ENCODE data around the gene NR6A1.

NR6A1 gene

GRCh38 chr9:124511891-124512805 lies 259.0 kb downstream of the NR6A1 start:
- in situ Hi-C loops (cut with MboI; ENCODE audit: low sequenced_read_pairs) = no loop called here

- in situ Hi-C loops (cut with MboI; ENCODE audit: low sequenced_read_pairs) = no loop called here
Observed at GRCh38 chr9:124511426-124511840, 259.7 kb downstream of the NR6A1 start.

DNA sequence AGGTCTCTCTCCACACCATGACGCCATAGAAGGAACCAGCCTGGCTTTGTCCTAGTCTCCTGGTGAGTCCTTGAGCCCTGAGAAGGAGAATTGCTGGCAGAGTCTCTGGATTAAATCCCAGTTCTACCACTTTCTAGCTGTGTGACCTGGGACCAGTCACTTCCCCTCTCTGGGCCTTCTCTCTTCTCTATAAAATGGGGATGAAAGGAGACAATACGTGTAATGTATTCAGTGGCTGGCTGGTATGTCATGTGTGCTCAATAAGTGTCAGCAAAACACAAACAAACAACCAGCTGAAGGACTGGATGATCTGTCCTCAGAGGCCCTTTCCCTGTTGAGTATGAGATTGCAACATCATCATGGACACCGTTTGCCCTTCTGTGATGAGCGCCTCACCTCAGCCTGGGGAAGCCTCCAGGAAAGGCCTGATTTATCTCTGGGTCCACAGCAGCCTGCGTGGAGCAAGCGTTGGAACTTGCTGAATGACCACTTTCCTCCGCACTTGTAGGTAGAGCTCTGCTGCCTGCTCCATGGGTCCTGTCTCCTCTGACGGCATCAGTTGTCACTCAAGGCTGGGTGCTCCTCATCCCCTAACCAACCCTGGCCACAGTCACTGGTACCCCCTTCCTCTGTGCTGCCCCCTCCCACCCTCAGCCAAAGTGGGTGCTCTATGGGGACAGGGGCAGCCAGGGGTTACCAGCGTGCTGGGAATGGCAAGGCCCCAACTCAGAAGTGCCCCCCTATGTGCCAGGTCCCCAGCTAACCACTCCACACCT lies 260.3 kb downstream of the NR6A1 start:
- in situ Hi-C loops (cut with MboI; ENCODE audit: low sequenced_read_pairs) = no loop called here

GRCh38 chr9:124507880-124508423 lies 263.2 kb downstream of the NR6A1 start:
- in situ Hi-C loops (cut with MboI; ENCODE audit: low sequenced_read_pairs) = no loop called here

- in situ Hi-C loops (cut with MboI; ENCODE audit: low sequenced_read_pairs) = no loop called here
Observed at GRCh38 chr9:124506931-124507879, 263.9 kb downstream of the NR6A1 start, which contains the start of gene NR5A1. Gene NR5A1 (minus strand): TSS chr9:124507399. CDS start chr9:124503395, 4,004 bp downstream.

DNA sequence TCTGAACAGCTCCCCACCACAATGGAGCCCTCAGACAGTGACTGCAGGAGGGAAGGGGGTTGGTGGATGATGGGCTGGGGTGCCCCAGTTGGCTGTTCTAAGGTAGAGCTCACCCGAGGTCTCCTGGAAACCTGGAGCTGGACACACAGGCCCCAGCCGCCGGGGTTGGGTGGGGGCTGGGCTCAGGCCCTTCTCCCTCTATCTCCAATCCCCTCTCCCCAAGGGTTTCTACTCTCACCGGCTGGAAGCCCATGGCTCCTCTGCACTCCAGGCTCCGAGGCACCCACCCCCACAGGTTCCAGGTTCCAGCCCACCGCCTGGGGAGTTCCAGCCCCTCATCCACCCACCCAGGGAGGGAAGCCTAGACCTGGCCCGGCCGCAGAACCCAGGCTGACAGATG lies 264.7 kb downstream of the NR6A1 start:
- in situ Hi-C loops (cut with MboI; ENCODE audit: low sequenced_read_pairs) = no loop called here

GRCh38 chr9:124505901-124506346 lies 265.2 kb downstream of the NR6A1 start:
- in situ Hi-C loops (cut with MboI; ENCODE audit: low sequenced_read_pairs) = no loop called here

DNA sequence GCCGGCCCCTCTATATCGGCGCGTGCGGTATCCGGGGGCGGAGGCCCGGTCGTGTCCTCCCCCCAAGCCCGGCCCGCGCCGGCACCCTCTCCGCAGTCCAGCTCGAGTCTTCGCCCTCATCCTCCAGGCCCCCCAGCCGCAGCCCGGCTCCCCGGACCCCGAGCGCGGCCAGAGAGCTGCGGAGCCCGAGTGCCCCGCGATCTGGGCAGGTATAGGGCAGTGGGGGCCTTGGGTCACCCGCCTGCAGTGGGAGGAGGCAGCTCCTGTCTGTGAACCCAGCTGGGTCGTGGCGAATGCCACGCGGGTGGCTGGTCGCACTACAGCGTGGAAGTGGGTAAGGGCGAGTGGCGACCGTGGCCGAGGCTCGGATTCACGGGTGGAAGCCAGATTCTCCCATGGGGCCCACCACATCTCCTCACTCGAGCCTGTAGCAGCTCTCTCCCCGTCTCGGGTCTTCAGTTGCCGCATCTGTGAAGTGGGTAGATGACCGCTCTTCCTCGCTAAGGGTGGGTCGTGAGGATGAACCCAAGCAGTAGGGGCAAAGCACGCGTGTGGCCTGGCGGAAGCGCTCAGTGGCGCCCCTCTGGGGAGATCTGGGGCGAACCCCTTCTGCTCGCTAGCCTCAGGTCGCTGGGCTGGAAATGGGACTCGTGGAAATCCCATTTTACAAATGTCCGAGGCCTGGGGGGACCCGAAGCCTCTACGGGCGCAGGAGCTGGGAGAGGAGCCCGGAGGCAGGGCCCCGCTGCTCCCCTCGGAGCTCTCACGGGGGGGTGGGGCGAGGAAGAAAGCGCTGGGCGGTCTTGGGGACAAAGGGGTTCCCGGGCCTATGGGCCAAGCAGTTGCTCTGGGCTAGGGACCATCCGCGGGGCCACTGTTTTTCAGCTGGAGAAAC lies 265.9 kb downstream of the NR6A1 start:
- in situ Hi-C loops (cut with MboI; ENCODE audit: low sequenced_read_pairs) = no loop called here

- in situ Hi-C loops (cut with MboI; ENCODE audit: low sequenced_read_pairs) = no loop called here
Observed at GRCh38 chr9:124504530-124505005, 266.5 kb downstream of the NR6A1 start.

- in situ Hi-C loops (cut with MboI; ENCODE audit: low sequenced_read_pairs) = no loop called here
Observed at GRCh38 chr9:124503713-124504529, 267.2 kb downstream of the NR6A1 start.

GRCh38 chr9:124502711-124503702 lies 268.1 kb downstream of the NR6A1 start:
- in situ Hi-C loops (cut with MboI; ENCODE audit: low sequenced_read_pairs) = no loop called here

- in situ Hi-C loops (cut with MboI; ENCODE audit: low sequenced_read_pairs) = no loop called here
Observed at GRCh38 chr9:124501771-124502320, 269.3 kb downstream of the NR6A1 start.

- in situ Hi-C loops (cut with MboI; ENCODE audit: low sequenced_read_pairs) = no loop called here
Observed at GRCh38 chr9:124500796-124501611, 270.1 kb downstream of the NR6A1 start.

- in situ Hi-C loops (cut with MboI; ENCODE audit: low sequenced_read_pairs) = no loop called here
Observed at GRCh38 chr9:124500028-124500795, 270.9 kb downstream of the NR6A1 start.

DNA sequence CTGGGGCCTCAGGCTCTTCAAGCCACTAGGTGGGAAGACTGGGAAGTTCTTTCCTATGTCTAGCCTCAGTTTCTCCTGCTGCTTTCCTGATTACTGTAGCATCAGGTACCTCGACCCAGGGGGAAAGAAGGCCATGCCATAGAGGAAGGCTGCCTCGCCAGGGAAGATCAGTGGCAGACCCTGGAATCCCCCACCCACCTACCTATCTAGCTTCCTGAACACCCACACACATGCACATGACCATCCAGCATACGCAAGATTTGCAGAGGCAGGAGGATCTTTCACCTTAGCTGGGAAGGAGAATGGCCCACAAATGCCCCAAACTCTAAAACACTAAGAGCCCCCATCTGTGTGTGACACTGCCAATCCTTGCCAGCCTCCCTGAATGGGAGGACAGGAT lies 271.9 kb downstream of the NR6A1 start:
- in situ Hi-C loops (cut with MboI; ENCODE audit: low sequenced_read_pairs) = no loop called here
